ENCODE data around the gene VPS13D.

VPS13D gene

GRCh38 chr1:12475101-12475500 is 245.3 kb downstream of the VPS13D start:
- no peak for DNase-seq

DNA sequence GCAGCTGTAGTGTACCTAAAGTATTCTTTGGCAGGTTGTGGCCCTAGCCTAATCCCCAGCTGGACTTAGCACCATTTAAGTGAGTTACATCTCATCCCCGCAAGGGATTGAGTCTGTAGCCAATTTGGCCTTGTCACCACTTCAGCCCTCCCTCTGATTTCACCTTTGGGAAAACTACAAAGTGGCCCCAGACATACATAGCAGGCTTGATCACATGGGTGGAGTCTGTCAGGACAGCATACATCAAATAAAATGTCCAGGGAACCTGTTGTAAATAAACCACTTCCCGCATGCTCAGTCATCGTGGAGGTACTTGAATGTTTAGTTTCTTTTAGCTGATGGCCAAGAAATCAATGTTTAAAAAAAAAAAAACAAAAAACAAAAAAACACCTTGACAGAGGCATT is 245.7 kb downstream of the VPS13D start:
- no peak for DNase-seq

GRCh38 chr1:12475947-12476346 is 246.1 kb downstream of the VPS13D start:
- no peak for DNase-seq

DNA sequence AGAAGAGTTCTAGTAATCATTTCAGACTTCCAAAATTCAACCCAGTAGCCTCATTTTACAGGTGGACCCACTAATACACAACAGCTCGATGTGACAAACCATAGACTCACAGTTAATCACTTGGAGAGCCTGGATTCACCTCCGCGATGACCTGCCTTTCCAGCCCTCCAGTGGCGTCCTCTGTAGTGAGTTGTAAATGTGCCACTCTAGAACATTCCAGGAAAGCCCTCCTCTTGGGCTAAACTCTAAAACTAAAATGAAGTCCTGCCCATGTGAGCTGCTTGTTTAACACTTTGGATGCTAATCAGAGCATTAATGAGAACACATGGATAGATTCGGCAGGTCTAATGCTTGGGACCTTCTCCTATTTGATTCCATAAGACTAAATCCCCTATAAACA is 247.5 kb downstream of the VPS13D start:
- no peak for DNase-seq

DNA sequence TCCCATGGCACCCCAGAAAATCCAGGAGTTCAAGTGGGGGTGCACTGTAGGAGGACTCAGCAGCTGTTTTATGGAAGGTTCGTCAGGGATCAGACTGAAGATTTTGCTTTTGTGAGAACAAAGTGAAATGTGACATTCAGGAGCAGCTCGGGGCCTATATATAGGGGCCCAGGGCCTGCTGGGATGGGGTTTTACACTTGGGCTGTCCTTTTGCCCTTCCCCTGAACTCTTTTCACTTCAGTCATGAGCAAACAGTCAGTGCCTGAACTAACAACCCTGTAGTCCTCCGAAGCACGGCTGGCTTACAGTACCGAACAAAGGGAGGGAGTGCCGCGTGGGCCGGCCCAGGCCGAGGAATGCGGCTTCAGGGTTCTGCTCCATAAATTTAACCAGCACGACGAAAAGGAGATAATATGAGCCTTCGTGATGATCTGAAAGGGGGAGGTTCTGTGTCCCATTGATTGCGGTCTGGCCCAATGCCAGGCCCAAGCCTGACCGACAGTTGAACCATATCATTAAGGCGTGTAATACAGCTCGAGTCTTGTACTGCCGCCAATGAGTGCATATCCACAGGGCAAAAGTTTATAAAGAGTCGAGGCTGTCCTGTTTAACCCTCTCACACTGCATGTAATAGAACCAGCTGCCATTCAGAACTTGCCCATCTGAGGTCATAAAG is 248.2 kb downstream of the VPS13D start:
- no peak for DNase-seq

DNA sequence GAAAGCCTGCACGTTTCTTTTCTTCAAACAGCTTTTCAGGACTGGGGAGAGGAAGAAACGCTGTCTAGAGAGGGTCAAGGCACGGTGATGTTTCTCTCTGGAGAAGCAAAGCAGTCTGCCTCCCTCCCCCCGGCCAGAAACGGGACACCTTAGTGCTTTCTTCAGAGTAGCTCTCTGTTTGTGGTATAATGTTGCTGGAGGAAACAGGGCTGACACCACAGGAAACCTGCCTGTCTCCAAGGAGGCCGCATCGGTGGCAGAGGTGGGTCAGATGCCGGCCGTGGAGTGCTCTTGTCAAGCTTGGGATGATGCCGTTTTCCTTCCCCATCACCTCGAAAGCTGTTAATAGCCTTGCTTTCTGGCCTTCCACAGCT is 248.8 kb downstream of the VPS13D start:
- DNase-seq: no peak

DNA sequence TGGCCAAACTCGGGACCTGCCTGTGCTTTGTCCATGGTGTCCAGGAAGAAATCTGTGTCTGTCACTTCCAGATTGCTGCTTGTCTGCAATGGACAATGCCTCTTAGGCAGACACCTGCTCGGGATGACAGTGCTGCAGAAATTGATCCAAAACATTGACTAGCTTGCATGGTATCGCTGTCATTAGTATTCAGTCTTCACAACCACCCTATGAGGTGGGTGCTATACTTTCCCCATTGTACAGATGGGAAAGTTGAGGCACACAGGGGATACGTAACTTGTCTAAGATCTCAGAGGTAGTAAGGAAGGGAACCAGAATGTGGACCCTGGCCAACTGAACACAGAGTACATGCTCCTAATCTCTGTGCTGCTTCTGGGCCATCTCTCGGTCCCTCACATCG is 249.5 kb downstream of the VPS13D start:
- no peak for DNase-seq

GRCh38 chr1:12480041-12480440 is 250.2 kb downstream of the VPS13D start:
- DNase-seq: no peak

DNA sequence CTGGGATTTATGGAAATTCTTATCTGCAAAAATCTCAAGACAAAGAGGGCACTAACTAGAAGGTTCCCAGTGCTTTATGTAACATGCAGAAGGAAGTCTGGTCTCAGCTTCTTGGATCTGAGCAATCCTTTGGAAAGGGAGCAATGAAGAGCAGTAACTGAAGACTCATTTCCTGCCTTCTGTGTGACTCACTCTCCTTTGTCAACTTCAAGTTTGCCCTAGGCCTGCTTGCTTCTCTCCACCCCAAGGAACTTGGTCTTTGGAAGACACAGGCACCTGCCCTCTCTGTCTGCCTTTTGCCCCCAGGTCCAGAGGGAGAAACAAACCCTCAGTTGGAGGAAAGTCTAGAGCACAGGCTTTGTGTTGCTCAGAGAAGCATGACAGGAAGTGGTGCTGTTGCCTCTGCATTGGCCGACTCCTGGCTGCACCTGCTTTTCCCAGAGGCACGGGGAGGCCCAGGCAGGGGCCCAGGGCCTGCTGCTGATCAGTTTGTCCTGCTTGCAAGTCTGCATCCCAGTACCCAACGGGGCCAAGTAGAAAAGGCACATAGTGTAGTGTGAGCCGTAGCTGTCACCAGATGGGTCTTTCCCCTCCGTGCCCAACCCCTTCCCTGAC is 251.0 kb downstream of the VPS13D start:
- peak; percentile 50 to 90 for DNase-seq

- DNase-seq: no peak
Observed at GRCh38 chr1:12481928-12482327, 252.1 kb downstream of the VPS13D start.

DNA sequence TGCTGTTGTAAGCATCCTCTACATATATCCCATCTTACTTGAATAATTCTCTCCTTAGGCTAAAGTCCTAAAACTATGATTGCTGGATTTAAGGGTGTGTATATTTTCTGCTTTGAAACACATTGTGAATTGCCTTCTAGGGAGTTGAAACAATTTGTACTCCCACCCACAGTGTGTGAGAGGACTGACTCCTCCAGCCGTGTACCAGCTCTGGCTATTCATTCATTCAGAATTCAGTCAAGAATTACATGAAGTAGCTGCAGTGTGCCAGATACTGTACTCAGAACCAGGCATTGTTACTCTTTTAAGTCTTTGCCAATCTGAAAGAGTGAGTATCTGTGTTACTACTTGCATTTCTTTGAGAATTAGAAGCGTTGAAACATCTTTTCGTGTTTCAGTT is 253.2 kb downstream of the VPS13D start:
- DNase-seq: no peak

DNA sequence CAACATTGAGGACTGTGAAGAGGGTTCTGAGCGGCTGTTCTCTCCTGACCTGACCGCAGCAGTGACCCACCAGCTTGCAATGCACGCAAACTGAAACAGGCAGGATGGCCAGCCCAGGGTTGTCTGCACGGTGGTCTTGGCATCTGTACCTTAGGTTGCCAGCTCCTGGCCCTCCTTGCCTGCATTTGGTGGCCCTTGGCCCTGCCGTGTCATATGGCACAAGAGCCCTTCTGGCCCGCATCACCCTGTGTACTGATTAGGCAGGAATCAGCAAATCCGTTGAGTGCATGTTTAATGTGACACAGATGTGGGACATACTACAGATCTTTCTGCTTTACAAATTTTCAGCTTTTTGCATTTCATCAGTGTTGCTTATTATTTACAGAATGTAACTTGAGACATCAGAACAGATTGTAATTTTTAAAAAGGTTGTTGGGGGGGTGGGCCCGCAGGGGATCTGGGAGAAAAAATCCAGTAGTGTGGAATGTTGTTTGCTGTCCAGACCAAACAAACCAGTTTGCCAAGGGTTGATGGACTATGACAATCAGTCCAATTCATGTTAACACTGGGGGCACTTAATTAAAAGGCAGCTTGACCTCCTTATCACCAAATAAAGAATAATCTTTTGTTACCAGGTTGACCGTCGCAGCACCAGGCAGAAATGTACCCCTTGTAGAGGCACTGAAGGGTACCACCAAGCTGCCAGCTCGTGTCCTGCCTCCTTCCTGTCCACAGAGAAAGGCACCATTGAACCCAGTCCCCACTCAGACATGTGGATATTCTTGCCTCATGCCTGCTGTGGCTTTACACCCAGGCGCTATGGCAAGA is 255.6 kb downstream of the VPS13D start:
- DNase-seq: no peak

- DNase-seq: no peak
Observed at GRCh38 chr1:12486059-12486341, 256.2 kb downstream of the VPS13D start.

- no peak for DNase-seq
Observed at GRCh38 chr1:12486401-12487005, 256.7 kb downstream of the VPS13D start.

DNA sequence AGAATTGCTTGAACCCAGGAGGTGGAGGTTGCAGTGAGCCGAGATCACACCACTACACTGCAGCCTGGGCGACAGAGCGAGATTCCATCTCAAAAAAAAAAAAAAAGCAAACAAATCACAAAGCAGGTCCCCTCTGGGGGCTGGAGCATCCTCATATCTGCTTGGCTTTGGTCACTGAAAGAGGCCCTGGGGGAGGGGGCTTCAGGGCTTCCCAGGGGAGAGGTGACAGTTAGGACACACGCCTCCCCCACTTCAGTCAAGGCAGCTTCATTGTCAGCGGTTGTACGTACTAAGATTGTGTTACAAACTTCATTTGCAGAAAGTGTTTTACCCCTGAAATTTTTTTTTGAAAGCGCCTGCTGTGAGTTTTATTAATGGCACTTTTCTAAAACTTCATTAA is 257.7 kb downstream of the VPS13D start:
- no peak for DNase-seq

DNA sequence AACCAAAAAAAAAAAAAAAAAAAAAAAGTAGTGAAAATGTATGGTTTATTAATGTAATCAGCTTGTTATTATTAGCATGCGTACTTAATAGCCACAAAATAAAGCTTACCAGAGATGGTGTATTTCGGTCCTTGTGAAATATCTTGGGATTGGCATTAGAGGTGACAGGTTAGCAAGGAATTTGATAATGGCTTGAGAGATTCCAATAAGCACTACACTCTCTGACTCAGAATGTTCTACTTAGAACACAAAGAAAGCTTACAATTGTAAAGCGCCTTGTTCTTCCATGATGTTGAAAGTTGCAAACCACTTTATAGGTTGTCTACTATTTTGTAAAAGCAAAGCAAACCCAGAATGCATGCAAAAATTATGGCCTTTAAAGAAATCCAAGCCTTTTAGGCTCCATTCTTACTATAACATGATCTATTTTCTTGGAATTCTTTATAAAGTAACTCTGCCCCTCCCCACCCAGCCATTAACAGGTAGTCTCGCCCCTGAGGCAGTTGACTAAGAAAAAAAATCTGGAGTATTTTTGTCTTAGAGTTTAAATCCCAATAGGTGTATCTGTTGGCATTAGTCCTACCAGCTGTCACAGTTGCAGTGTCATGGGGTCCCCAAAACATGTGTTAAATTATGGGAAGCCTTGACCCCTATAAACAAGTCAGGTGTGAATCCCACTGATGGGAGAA is 259.0 kb downstream of the VPS13D start:
- no peak for DNase-seq

DNA sequence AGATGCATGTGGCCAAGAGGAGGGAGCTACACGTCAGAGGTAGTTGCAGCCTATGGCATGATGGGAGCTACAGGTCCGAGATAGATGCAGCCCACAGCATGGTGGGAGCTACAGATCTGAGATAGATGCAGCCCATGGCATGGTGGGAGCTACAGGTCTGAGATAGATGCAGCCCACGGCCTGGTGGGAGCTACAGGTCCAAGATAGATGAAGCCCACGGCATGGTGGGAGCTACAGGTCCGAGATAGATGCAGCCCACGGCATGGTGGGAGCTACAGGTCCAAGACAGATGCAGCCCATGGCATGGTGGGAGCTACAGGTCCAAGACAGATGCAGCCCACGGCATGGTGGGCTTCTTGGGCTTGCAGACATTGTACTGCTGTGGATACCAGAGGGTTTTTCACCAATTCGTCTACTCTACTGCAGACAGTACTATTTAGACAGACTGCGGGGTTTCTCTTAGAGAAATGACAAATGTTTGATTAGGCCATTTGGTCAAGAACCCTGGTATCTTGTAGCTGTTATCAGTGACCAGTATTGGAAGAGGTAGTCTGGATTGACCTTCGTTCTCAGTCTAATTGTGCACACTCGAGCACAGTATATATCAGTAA is 260.8 kb downstream of the VPS13D start:
- no peak for DNase-seq

- no peak for DNase-seq
Observed at GRCh38 chr1:12491656-12492055, 261.8 kb downstream of the VPS13D start.

GRCh38 chr1:12495725-12496124 is 265.9 kb downstream of the VPS13D start:
- DNase-seq: no peak

GRCh38 chr1:12496154-12496961 is 266.5 kb downstream of the VPS13D start:
- no peak for DNase-seq

- DNase-seq: no peak
Observed at GRCh38 chr1:12499539-12500240, 269.9 kb downstream of the VPS13D start.

All from SW 1271 (cell line).